HG02970 (cell line): ENCODE results near the gene DOCK4.
"Not testable (repeated sequence)": the region's sequence is repeated elsewhere in the genome, so short reads cannot be mapped to it uniquely, and the experiment has no call there.

Experiments used
- ATAC-seq: cut with Tn5 transposase; IDR thresholded peaks from one replicate; pipeline ENCODE4 v1.9.1; 2021; ENCODE audit warnings: mild to moderate bottlenecking, moderate library complexity, moderate number of reproducible peaks; ENCODE audit not compliant: unreplicated experiment, low FRiP score

Gene DOCK4

GRCh38 chr7:112206238-112206990, at the start of gene DOCK4, which contains the start of gene ZNF277:
Gene DOCK4 (minus strand): TSS chr7:112206399. CDS start chr7:112206138, 261 bp downstream.
Gene ZNF277 (plus strand): TSS chr7:112206695. CDS start chr7:112206717, 22 bp downstream.
- ATAC-seq = peak; percentile 98

- ATAC-seq = no peak
Measured at GRCh38 chr7:112255388-112255720, 49.2 kb upstream of the DOCK4 start.

GRCh38 chr7:112254709-112255387, 48.6 kb upstream of the DOCK4 start:
- no peak for ATAC-seq

- no peak for ATAC-seq
Measured at GRCh38 chr7:112254156-112254555, 48.0 kb upstream of the DOCK4 start.

GRCh38 chr7:112252691-112253090, 46.5 kb upstream of the DOCK4 start:
- no peak for ATAC-seq

GRCh38 chr7:112252141-112252540, 45.9 kb upstream of the DOCK4 start:
- ATAC-seq = no peak

GRCh38 chr7:112249967-112250366, 43.8 kb upstream of the DOCK4 start:
- not testable (repeated sequence) for ATAC-seq

- no peak for ATAC-seq
Measured at GRCh38 chr7:112248598-112248997, 42.4 kb upstream of the DOCK4 start.

- no peak for ATAC-seq
Measured at GRCh38 chr7:112238852-112239610, 32.8 kb upstream of the DOCK4 start.

- ATAC-seq = no peak
Measured at GRCh38 chr7:112238330-112238729, 32.1 kb upstream of the DOCK4 start.

- ATAC-seq = no peak
Measured at GRCh38 chr7:112236597-112236996, 30.4 kb upstream of the DOCK4 start.

GRCh38 chr7:112234147-112234546, 27.9 kb upstream of the DOCK4 start:
- no peak for ATAC-seq

GRCh38 chr7:112233048-112233697, 27.0 kb upstream of the DOCK4 start:
- ATAC-seq = no peak

GRCh38 chr7:112232212-112232978, 26.2 kb upstream of the DOCK4 start:
- no peak for ATAC-seq

GRCh38 chr7:112228632-112229031, 22.4 kb upstream of the DOCK4 start:
- no peak for ATAC-seq

GRCh38 chr7:112226701-112227276, 20.6 kb upstream of the DOCK4 start:
- no peak for ATAC-seq

GRCh38 chr7:112225006-112225405, 18.8 kb upstream of the DOCK4 start:
- no peak for ATAC-seq

GRCh38 chr7:112224186-112224585, 18.0 kb upstream of the DOCK4 start:
- ATAC-seq = no peak

GRCh38 chr7:112223310-112223709, 17.1 kb upstream of the DOCK4 start:
- ATAC-seq = no peak
